GM11168 (cell line): ENCODE data around the gene KIAA0753.

Experiments used
- in situ Hi-C: fragments of 300-500 bp; cut with MboI; formaldehyde crosslinking; loops from one replicate; pipeline ENCODE4 v1.12.0; 2022; ENCODE audit warnings: low sequenced_read_pairs; ENCODE audit not compliant: unreplicated experiment

The KIAA0753 gene

GRCh38 chr17:6640536-6641246 is at the start of gene KIAA0753, which contains the start of gene TXNDC17:
Gene KIAA0753, minus strand, starts transcription at chr17:6640711. Its CDS starts 5,608 bp downstream, at chr17:6635103.
Gene TXNDC17, plus strand, starts transcription at chr17:6641060. Its CDS starts 23 bp downstream, at chr17:6641083.
- in situ Hi-C loops = no loop called here

- in situ Hi-C loops = no loop called here
Measured at GRCh38 chr17:6688944-6689343, 48.4 kb upstream of the KIAA0753 start.

- in situ Hi-C loops = no loop called here
Measured at GRCh38 chr17:6686026-6686425, 45.5 kb upstream of the KIAA0753 start.

GRCh38 chr17:6684881-6685767 is 44.6 kb upstream of the KIAA0753 start:
- in situ Hi-C loops = no loop called here

GRCh38 chr17:6684460-6684783 is 43.9 kb upstream of the KIAA0753 start:
- in situ Hi-C loops = no loop called here

GRCh38 chr17:6683730-6684459 is 43.4 kb upstream of the KIAA0753 start:
- in situ Hi-C loops = no loop called here

GRCh38 chr17:6683081-6683684 is 42.7 kb upstream of the KIAA0753 start:
- in situ Hi-C loops = no loop called here

GRCh38 chr17:6682339-6682738 is 41.8 kb upstream of the KIAA0753 start:
- in situ Hi-C loops = no loop called here

- in situ Hi-C loops = no loop called here
Measured at GRCh38 chr17:6681671-6682070, 41.2 kb upstream of the KIAA0753 start.

GRCh38 chr17:6681176-6681575 is 40.7 kb upstream of the KIAA0753 start:
- in situ Hi-C loops = no loop called here

GRCh38 chr17:6679241-6679640 is 38.7 kb upstream of the KIAA0753 start:
- in situ Hi-C loops = no loop called here

GRCh38 chr17:6677946-6678345 is 37.4 kb upstream of the KIAA0753 start:
- in situ Hi-C loops = no loop called here

GRCh38 chr17:6677158-6677831 is 36.8 kb upstream of the KIAA0753 start:
- in situ Hi-C loops = no loop called here

- in situ Hi-C loops = no loop called here
Measured at GRCh38 chr17:6676802-6677157, 36.3 kb upstream of the KIAA0753 start.

- in situ Hi-C loops = no loop called here
Measured at GRCh38 chr17:6675201-6675825, 34.8 kb upstream of the KIAA0753 start.

GRCh38 chr17:6674586-6674985 is 34.1 kb upstream of the KIAA0753 start:
- in situ Hi-C loops = no loop called here

GRCh38 chr17:6671431-6671830 is 30.9 kb upstream of the KIAA0753 start:
- in situ Hi-C loops = no loop called here

GRCh38 chr17:6670999-6671398 is 30.5 kb upstream of the KIAA0753 start:
- in situ Hi-C loops = no loop called here

- in situ Hi-C loops = no loop called here
Measured at GRCh38 chr17:6670571-6670970, 30.1 kb upstream of the KIAA0753 start.
